HG03575 (cell line): ENCODE results near the gene NTNG2.
"Not testable (repeated sequence)": the region's sequence is repeated elsewhere in the genome, so short reads cannot be mapped to it uniquely, and the experiment has no call there.

Experiments used
- ATAC-seq: cut with Tn5 transposase; IDR thresholded peaks from one replicate; pipeline ENCODE4 v1.9.1; 2021; ENCODE audit not compliant: unreplicated experiment, insufficient number of reproducible peaks, low FRiP score; ENCODE audit errors: extremely low read depth

NTNG2 gene

DNA sequence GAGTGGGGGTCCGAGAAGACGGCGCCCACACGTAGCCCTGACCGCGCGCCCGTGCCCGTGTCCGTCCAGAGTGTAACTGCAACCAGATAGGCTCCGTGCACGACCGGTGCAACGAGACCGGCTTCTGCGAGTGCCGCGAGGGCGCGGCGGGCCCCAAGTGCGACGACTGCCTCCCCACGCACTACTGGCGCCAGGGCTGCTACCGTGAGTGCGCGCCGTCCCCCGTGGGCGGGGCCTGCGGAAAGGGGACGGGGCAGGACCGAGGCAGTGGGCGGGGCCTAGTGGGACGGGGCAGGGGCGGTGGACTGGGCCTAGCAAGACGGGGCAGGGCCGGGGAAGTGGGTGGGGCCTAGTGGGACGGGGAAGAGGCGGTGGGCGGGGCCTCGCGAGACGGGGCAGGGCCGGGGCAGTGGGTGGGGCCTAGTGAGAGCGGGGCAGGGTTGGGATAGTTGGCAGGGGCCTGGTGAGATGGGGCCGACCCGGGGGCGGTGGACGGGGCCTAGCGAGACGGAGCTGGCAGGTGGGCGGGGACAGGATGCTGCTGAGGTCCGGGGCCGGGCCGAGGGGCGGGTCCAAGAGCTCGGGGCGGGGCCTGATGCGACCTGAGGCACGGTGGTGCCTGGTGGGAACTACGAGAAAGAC, 79.1 kb downstream of the NTNG2 start:
- no peak for ATAC-seq

DNA sequence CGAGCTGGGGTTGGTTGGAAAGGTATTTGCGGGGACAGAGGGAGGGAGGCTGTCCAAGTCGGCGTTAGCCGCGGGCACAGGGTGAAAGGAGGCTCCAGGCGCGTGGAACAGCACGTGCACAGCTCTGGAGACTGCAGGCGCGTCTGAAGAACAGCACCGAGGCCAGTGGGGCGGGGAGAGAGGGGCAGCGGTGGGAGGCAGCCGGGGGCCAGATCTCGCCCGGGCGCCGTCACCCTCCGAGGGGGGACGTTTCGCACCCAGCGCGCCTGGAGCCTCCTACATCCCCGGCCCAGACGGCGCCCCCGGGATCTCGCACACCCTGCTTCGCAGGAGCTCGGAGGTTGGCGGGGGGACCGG, 79.6 kb downstream of the NTNG2 start:
- no peak for ATAC-seq

DNA sequence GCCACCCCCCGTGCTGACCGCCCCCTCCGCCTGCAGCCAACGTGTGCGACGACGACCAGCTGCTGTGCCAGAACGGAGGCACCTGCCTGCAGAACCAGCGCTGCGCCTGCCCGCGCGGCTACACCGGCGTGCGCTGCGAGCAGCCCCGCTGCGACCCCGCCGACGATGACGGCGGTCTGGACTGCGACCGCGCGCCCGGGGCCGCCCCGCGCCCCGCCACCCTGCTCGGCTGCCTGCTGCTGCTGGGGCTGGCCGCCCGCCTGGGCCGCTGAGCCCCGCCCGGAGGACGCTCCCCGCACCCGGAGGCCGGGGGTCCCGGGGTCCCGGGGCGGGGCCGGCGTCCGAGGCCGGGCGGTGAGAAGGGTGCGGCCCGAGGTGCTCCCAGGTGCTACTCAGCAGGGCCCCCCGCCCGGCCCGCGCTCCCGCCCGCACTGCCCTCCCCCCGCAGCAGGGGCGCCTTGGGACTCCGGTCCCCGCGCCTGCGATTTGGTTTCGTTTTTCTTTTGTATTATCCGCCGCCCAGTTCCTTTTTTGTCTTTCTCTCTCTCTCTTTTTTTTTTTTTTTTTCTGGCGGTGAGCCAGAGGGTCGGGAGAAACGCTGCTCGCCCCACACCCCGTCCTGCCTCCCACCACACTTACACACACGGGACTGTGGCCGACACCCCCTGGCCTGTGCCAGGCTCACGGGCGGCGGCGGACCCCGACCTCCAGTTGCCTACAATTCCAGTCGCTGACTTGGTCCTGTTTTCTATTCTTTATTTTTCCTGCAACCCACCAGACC, 80.2 kb downstream of the NTNG2 start:
- ATAC-seq, result no peak

DNA sequence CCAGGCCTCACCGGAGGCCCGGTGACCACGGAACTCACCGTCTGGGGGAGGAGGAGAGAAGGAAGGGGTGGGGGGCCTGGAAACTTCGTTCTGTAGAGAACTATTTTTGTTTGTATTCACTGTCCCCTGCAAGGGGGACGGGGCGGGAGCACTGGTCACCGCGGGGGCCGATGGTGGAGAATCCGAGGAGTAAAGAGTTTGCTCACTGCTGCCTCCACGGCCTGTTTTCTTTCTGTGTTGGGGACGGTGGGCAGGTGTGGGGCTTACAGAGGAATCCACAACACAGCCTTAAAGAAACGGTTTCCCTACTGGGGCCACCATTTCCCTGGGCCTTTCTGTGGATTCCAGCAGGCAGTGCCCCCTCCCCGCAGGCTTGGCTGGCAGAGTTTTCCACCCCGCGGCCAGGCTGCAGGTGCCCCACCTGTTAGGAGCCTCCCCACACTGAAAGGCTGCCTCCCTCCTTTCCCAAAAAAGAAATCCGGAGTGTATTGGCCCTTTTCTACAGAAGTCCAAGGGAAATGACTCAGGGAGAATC, 80.8 kb downstream of the NTNG2 start:
- ATAC-seq, result no peak

DNA sequence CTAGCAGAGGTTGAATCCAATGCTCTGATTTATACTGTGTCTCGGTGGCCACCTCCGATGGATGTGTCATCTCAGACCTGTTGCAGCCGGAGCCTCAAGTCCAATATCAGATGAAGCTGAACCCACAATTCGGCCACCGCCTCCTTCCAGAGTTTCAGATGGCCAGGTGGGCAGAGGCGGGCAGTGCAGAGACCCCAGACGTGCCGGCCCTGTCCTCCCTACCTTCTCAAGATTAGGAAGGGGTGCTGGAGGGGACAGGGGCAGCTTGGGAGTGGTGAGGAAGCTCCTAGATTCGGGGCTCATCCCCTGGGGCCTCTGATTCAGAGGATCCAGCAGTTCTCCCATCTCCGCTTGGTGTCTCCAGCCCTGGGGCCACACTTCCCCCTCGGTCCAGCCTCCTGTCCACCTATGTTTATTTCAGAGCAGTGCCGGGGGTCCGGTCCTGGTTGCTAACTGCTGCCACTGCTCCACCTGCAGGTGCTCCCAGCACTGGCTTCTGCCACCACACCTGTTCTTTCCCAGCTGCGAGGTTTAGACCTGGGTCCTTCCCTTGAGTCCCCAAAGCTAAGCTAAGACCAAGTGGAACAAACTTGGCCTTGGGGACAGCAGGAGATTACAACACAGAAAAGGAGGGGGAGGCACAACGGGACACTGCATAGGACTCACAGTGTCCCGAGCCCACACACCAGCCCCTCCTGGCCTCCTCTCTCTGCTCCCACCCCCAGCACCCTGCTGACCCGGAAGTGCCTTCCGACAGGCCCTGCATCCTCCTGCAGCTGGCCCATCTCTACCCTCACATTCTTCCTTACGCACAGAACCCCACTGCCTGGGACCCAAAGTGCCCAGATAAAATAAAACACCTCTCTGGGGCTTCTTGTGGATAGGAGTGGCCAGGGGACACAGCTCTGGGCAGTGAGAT, 81.6 kb downstream of the NTNG2 start:
- no peak for ATAC-seq

- no peak for ATAC-seq
These were observed 83.0 kb downstream of the NTNG2 start for GRCh38 chr9:132244582-132245455.

DNA sequence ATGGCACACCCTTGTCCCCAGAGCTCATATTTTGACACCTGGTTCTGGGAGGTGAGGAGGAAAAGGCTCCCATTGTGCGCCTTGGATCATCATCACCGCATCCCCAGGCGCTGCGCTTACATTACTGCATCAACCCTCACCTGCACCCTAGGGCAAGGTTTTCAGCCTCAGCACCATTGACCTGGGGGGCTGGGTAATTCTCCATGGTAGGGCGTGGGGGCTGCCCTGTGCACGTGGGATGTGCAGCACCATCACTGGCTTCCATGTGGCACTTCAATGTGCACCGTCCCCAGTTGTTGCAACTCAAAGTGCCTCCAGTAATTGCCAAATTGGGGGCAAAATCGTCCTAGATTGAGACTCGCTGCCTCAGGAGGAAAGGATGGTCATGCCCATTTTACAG, 83.6 kb downstream of the NTNG2 start:
- no peak for ATAC-seq

DNA sequence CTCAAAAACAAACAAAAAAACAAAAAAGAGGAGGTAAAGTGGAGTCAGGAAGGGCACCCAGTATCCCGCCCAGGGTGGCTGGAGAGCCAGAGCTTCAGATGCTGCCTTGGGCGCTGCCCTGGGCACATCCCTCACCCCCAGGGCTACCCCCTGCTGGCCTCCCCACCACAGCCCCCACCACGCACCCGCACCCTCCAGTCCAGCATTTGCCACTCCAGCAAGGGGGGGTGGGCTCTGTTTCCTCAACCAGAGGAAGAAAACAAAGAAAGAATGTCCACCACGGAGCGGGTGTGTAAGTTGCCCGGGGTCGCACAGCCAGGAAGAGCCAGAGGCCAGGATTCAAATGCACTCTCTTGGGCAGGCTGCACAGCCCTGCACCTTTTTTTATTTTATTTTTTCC, 86.1 kb downstream of the NTNG2 start:
- no peak for ATAC-seq

GRCh38 chr9:132249123-132249522, 87.3 kb downstream of the NTNG2 start:
- no peak for ATAC-seq

- ATAC-seq, result no peak
These were observed 87.8 kb downstream of the NTNG2 start for GRCh38 chr9:132249690-132250089.

DNA sequence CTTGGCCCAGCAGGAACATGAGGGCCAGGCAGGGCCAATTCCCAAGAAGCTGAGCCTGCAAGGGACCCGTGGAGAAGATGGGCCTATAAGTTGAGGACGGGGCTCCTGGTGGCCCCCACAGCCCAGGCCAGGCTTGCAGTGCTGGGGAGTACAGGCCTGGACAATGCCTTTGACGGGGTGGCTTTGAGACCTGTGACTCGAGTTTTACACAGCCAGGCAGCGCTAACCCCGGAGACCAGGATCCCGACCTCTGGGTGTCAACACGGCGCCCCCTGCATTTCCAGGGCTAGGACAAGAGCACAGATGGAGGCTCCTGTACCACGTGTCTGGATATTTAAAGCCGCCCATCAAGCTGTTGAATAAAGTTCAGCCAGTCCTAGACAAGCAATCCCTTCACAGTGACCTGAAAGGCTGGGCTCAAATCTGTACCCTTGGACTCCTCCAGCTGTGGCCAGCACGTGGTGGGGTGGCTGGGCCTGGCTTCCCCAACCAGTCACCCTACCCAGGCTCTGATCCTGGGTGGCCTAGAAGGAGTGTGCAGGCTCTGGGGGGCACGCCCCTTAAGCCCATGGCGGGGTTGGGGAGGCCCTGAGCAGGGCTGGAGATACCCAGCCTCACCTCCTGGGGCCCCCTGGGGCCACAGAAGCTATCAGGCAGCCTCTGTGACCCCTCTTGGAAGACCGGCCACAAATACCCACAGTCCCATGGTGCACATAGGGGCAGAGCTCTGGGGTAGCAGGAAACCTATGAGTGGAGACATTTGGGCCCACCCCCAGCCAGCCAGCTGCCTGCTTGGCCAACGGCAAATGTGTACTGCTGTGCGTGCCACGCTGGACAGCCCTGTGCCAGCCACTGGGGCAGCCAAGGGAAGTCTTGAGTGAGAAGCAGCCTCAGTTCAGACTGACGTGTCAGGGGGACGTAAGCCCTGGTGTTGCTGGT, 88.7 kb downstream of the NTNG2 start:
- no peak for ATAC-seq

DNA sequence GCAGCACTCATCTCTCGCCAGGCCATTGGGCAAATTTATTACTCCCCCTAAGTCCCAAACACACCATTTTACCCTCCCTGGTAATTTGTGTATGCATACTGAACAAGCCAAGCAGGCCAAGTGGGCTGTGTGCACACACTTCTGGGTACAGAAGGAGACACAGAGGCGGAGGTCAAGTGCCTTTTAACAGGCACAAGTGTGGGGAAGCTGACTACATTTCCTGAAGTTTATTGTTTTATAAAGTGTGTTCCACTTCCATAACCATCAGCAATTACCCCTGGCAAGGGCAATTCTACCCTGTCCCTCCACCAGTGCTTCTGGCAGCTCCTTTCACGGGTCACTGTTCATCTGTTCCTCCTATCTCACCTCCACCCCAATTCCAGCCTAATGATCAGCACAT, 99.0 kb downstream of the NTNG2 start:
- no peak for ATAC-seq

DNA sequence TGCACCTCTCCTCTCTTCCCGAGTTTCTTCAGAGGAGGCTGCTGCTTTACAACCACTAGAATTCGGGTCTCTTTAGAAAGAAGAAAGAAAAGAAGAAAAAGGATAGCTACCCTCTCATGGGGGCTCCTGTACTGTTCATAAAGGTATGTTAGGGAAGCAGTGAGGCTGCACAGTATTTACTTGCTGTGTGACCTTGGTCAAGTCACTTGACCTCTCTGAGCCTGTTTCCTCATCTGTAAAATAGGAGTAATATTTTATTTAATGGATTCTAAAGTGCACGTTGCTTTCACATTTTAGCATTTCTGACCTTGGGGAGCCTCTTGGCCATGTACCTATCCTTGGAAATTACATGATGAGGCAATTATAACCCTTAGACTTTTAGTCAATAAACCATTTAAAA, 104.2 kb downstream of the NTNG2 start:
- no peak for ATAC-seq

- ATAC-seq, result no peak
These were observed 105.8 kb downstream of the NTNG2 start for GRCh38 chr9:132267660-132268059.

- ATAC-seq, result no peak
These were observed 107.0 kb downstream of the NTNG2 start for GRCh38 chr9:132268725-132269352.

- ATAC-seq, result not testable (repeated sequence)
These were observed 108.1 kb downstream of the NTNG2 start for GRCh38 chr9:132269704-132270516.
